ENCODE measurements around the gene MAPK14.

MAPK14 gene

GRCh38 chr6:36038120-36038876, 10.7 kb downstream of the MAPK14 start:
- DNase-seq, result peak; percentile 38

- no peak for DNase-seq
Observed at GRCh38 chr6:36039112-36039511, 11.5 kb downstream of the MAPK14 start.

- no peak for DNase-seq
Observed at GRCh38 chr6:36040958-36041357, 13.3 kb downstream of the MAPK14 start.

- no peak for DNase-seq
Observed at GRCh38 chr6:36042618-36043260, 15.1 kb downstream of the MAPK14 start.

GRCh38 chr6:36049582-36049981, 22.0 kb downstream of the MAPK14 start:
- DNase-seq, result no peak

- no peak for DNase-seq
Observed at GRCh38 chr6:36050305-36050704, 22.7 kb downstream of the MAPK14 start.

- DNase-seq, result no peak
Observed at GRCh38 chr6:36050947-36051710, 23.5 kb downstream of the MAPK14 start.

- no peak for DNase-seq
Observed at GRCh38 chr6:36052097-36052496, 24.5 kb downstream of the MAPK14 start.

- DNase-seq, result no peak
Observed at GRCh38 chr6:36053878-36054277, 26.3 kb downstream of the MAPK14 start.

GRCh38 chr6:36054415-36054814, 26.8 kb downstream of the MAPK14 start:
- DNase-seq, result no peak

- DNase-seq, result no peak
Observed at GRCh38 chr6:36054956-36055355, 27.3 kb downstream of the MAPK14 start.

GRCh38 chr6:36056178-36056577, 28.6 kb downstream of the MAPK14 start:
- DNase-seq, result no peak

- DNase-seq, result no peak
Observed at GRCh38 chr6:36061236-36061635, 33.6 kb downstream of the MAPK14 start.

GRCh38 chr6:36062247-36062646, 34.6 kb downstream of the MAPK14 start:
- no peak for DNase-seq

- no peak for DNase-seq
Observed at GRCh38 chr6:36063318-36064060, 35.9 kb downstream of the MAPK14 start.

GRCh38 chr6:36064770-36065396, 37.3 kb downstream of the MAPK14 start:
- DNase-seq, result no peak

GRCh38 chr6:36065916-36066315, 38.3 kb downstream of the MAPK14 start:
- DNase-seq, result no peak

- DNase-seq, result no peak
Observed at GRCh38 chr6:36066817-36067216, 39.2 kb downstream of the MAPK14 start.

GRCh38 chr6:36067374-36068011, 39.9 kb downstream of the MAPK14 start:
- DNase-seq, result no peak

- DNase-seq, result no peak
Observed at GRCh38 chr6:36068012-36068392, 40.4 kb downstream of the MAPK14 start.

- DNase-seq, result no peak
Observed at GRCh38 chr6:36068586-36068985, 41.0 kb downstream of the MAPK14 start.

- DNase-seq, result no peak
Observed at GRCh38 chr6:36069573-36069972, 42.0 kb downstream of the MAPK14 start.

All from inflammatory macrophage treated with lipopolysaccharide for 4 hours (primary cell).